HCT116 (cell line): ENCODE results near the gene DOCK2. TPM values are rescaled to one million over a fixed set of nuclear protein-coding genes. Genes with fewer than 3 reads are reported as not detected.

Experiments
- ATAC-seq: fragments of 200-7000 bp; cut with Tn5 transposase; 2 replicates; pipeline ENCODE4 v1.9.1; 2020; ENCODE audit warnings: mild to moderate bottlenecking, moderate library complexity
- BruUV-seq: library from RNA; stranded (reverse); fragments of 400-500 nt; replicated peaks from 2 replicates; lab custom pipeline; 2021; lab: Mats Ljungman, UMichigan
- CTCF ChIA-PET: fragments of 300-600 bp; sonication (Branson Sonifier 250); formaldehyde crosslinking; loops from one replicate; lab custom pipeline; 2021; ENCODE audit warnings: antibody characterized with exemption; lab: Charles Lee
- POLR2A ChIA-PET: fragments of 300-600, 350-600 bp; sonication (Branson Sonifier 250); formaldehyde crosslinking; loops from one replicate; lab custom pipeline; 2021; ENCODE audit warnings: antibody characterized with exemption; lab: Charles Lee
- RAD21 ChIA-PET, 2 experiments: fragments of 300-600 bp; sonication (Branson Sonifier 250); formaldehyde crosslinking; loops; one replicate each; lab custom pipeline; 2023; ENCODE audit warnings: low total read pairs in 2 of 2; ENCODE audit not compliant: uncharacterized antibody in 2 of 2, unreplicated experiment in 2 of 2, low non-redundant PET in 1 of 2; lab: Charles Lee
- DNase-seq: peaks from one replicate; pipeline ENCODE4 v3.0.0-alpha.2; 2010; ENCODE audit warnings: low read depth, low spot score
- H2AFZ ChIP-seq: fragments of 200-600 bp; shearing (Covaris generic), sonication (generic); 2 replicates; pipeline ENCODE4 v1.6.1; 2017; ENCODE audit warnings: low read depth, mixed run types, mixed read lengths, antibody characterized with exemption, low read length; ENCODE audit not compliant: poor library complexity, severe bottlenecking
- H3K27ac ChIP-seq: 2 replicates; pipeline ENCODE4 v1.5.1; 2012; ENCODE audit warnings: low read depth, low read length
- H3K27me3 ChIP-seq: fragments of 200-600 bp; sonication (generic); 2 replicates; pipeline ENCODE4 v1.6.1; 2016; ENCODE audit warnings: mixed run types, low read length, mixed read lengths; ENCODE audit not compliant: insufficient read depth
- H3K36me3 ChIP-seq, 2 experiments: fragments of 200-500 bp in 1 of 2; fragments of 200-600 bp in 1 of 2; sonication (Bioruptor generic) in 1 of 2; sonication (generic) in 1 of 2; 2 replicates each; pipeline versions ENCODE4 v1.5.1 to v1.6.1; 2014 to 2016; ENCODE audit warnings: low read length in 2 of 2, inconsistent platforms in 1 of 2, mixed read lengths in 1 of 2, mixed run types in 1 of 2; ENCODE audit not compliant: insufficient read depth in 2 of 2, control insufficient read depth in 1 of 2
- H3K4me1 ChIP-seq, 2 experiments: fragments of 200-600 bp in 1 of 2; sonication (generic) in 1 of 2; 2 replicates each; pipeline versions ENCODE4 v1.5.1 to v1.6.1; 2012 to 2017; ENCODE audit warnings: low read length in 2 of 2, inconsistent platforms in 1 of 2, mild to moderate bottlenecking in 1 of 2, mixed read lengths in 1 of 2, mixed run types in 1 of 2, moderate library complexity in 1 of 2; ENCODE audit not compliant: insufficient read depth in 2 of 2, control insufficient read depth in 1 of 2
- H3K4me2 ChIP-seq: fragments of 200-600 bp; sonication (generic); 2 replicates; pipeline ENCODE4 v1.6.1; 2017; ENCODE audit warnings: mixed run types, low read length, mixed read lengths
- H3K4me3 ChIP-seq, 2 experiments: fragments of 200-600 bp in 1 of 2; sonication (generic) in 1 of 2; replicated peaks in 1 of 2; 2 replicates each; pipeline ENCODE4 v1.5.1; 2011 to 2016; ENCODE audit warnings: low read length in 2 of 2, control low read depth in 1 of 2, low read depth in 1 of 2, mild to moderate bottlenecking in 1 of 2, mixed read lengths in 1 of 2, mixed run types in 1 of 2
- H3K79me2 ChIP-seq: fragments of 200-600 bp; sonication (generic); 2 replicates; pipeline ENCODE4 v1.6.1; 2017; ENCODE audit warnings: mild to moderate bottlenecking, mixed run types, low read length, moderate library complexity, mixed read lengths; ENCODE audit not compliant: insufficient read depth
- H3K9ac ChIP-seq: fragments of 200-600 bp; sonication (generic); 2 replicates; pipeline ENCODE4 v1.6.1; 2016; ENCODE audit warnings: low read length, mixed read lengths
- H3K9me2 ChIP-seq: fragments of 200-600 bp; sonication (generic), shearing (Covaris generic); 2 replicates; pipeline ENCODE4 v1.6.1; 2017; ENCODE audit warnings: mixed run types, mild to moderate bottlenecking, moderate library complexity; ENCODE audit not compliant: insufficient read depth
- H3K9me3 ChIP-seq, 2 experiments: fragments of 200-500 bp in 1 of 2; fragments of 200-600 bp in 1 of 2; sonication (Bioruptor generic) in 1 of 2; sonication (generic) in 1 of 2; 2 replicates each; pipeline ENCODE4 v1.6.1; 2014 to 2017; ENCODE audit warnings: low read length in 2 of 2, mixed read lengths in 2 of 2, inconsistent platforms in 1 of 2, low read depth in 1 of 2, mild to moderate bottlenecking in 1 of 2, mixed run types in 1 of 2, moderate library complexity in 1 of 2; ENCODE audit not compliant: control insufficient read depth in 1 of 2, insufficient read depth in 1 of 2
- H4K20me1 ChIP-seq: fragments of 200-600 bp; sonication (generic), shearing (Covaris generic); 2 replicates; pipeline ENCODE4 v1.6.1; 2017; ENCODE audit warnings: mixed run types, mild to moderate bottlenecking, moderate library complexity; ENCODE audit not compliant: insufficient read depth
- CBX3 ChIP-seq: IDR thresholded peaks from 2 replicates; pipeline ENCODE4 v1.6.1; 2012; ENCODE audit warnings: low read depth
- CEBPB ChIP-seq: IDR thresholded peaks from 2 replicates; pipeline ENCODE4 v1.6.1; 2012; ENCODE audit warnings: low read depth
- CTCF ChIP-seq, 3 experiments: fragments of 200-600 bp in 1 of 3; sonication (generic) in 1 of 3; IDR thresholded peaks in 2 of 3; conservative IDR thresholded peaks in 1 of 3; 2 replicates each; pipeline ENCODE4 v1.5.1; 2012 to 2017; ENCODE audit warnings: low read depth in 2 of 3, low read length in 2 of 3, antibody characterized with exemption in 1 of 3, borderline replicate concordance in 1 of 3, control low read depth in 1 of 3, mild to moderate bottlenecking in 1 of 3, mixed read lengths in 1 of 3, mixed run types in 1 of 3, moderate library complexity in 1 of 3; ENCODE audit not compliant: insufficient read depth in 1 of 3
- FOSL1 ChIP-seq: IDR thresholded peaks from 2 replicates; pipeline ENCODE4 v1.6.1; 2012; ENCODE audit warnings: low read depth
- JUND ChIP-seq: IDR thresholded peaks from 2 replicates; pipeline ENCODE4 v1.6.1; 2012
- POLR2A ChIP-seq: IDR thresholded peaks from 2 replicates; pipeline ENCODE4 v1.7.0; 2011; ENCODE audit warnings: borderline replicate concordance; ENCODE audit not compliant: insufficient read depth, insufficient read length; ENCODE audit errors: extremely low read depth
- POLR2AphosphoS5 ChIP-seq: IDR thresholded peaks from 2 replicates; pipeline ENCODE4 v1.6.1; 2011; ENCODE audit warnings: mild to moderate bottlenecking, low read depth, low read length, moderate library complexity
- SIN3A ChIP-seq: IDR thresholded peaks from 2 replicates; pipeline ENCODE4 v1.6.1; 2012; ENCODE audit warnings: low read depth
- SP1 ChIP-seq: IDR thresholded peaks from 2 replicates; pipeline ENCODE4 v1.6.1; 2012; ENCODE audit warnings: low read depth
- SRF ChIP-seq: IDR thresholded peaks from 2 replicates; pipeline ENCODE4 v1.6.1; 2012; ENCODE audit warnings: low read depth
- TCF7L2 ChIP-seq: IDR thresholded peaks from 2 replicates; pipeline ENCODE4 v1.7.0; 2011; ENCODE audit warnings: borderline replicate concordance, inconsistent platforms; ENCODE audit not compliant: insufficient read depth, insufficient read length; ENCODE audit errors: extremely low read depth
- YY1 ChIP-seq: IDR thresholded peaks from 2 replicates; pipeline ENCODE4 v1.6.1; 2011; ENCODE audit warnings: low read length, low read depth, moderate library complexity, mild to moderate bottlenecking; ENCODE audit not compliant: insufficient replicate concordance; ENCODE audit errors: extremely low read depth
- ZFX ChIP-seq: fragments of 450-650 bp; IDR thresholded peaks from 2 replicates; pipeline ENCODE4 v1.6.1; 2017
- intact Hi-C: fragments of 100-400 bp; cut with micrococcal nuclease; formaldehyde crosslinking; loops from 2 replicates; pipeline ENCODE4 v1.10.0; 2022
- total RNA-seq: library from RNA; stranded (reverse); gene quantifications from one replicate; pipeline ENCODE4 v1.2.1, GENCODE V29; 2021; ENCODE audit not compliant: unreplicated experiment
- TF ChIP-seq, protein P1 (sequence below): IDR thresholded peaks from 2 replicates; pipeline ENCODE4 v1.6.1; 2012

Gene DOCK2
- total RNA-seq, 1 experiment from 2014 or later = 0.89 TPM

DNA sequence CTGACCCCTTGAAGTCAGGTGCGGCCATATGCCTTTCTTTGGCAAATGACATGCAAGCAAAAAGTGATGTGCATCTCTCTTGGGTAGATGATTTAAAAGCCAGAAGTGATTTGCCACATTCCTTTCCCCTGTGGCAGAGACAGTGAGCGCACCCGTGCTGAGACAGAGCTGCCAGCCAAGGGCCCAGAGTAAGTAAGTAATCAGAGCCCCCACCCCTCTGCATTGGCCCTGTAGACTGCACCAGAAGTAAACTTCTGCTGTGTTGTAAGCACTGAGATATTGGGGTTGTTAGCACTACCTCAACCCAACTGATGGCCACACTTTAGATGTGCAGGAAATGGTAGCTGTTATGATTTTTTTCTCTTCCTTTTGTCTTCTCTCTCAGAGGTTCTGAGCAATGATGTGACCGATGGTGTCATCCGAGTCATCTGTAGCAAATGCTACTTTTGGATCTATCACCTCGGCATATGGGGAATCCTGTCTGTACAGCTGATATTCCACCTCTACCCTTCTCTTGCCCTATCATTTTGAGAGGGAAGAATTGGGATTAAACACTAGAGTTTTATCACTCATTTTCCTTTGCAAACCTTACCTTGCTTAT lies 58.0 kb downstream of the DOCK2 start:
- Histone ChIP-seq H2AFZ (no peak overlapping the region), H3K79me2 (no peaks in the 10 kb centered on the region), H3K9ac (no peak overlapping the region), H3K4me2 (peak overlapping the region; percentile 50; the same call in 1 of the 2 replicates), H4K20me1 (no peaks in the 10 kb centered on the region), H3K4me3 (no peak overlapping the region), H3K36me3 (no peaks in the 10 kb centered on the region), H3K9me3 (no peaks in the 10 kb centered on the region), H3K9me2 (no peaks in the 10 kb centered on the region), H3K27ac (no peak overlapping the region), H3K4me1 (peaks cover 0 to 21% of the 10 kb centered on the region in 2 experiments; a peak in 3 of 4 replicates), H3K27me3 (peaks cover 35% of the 10 kb centered on the region)
- no TSS peak for BruUV-seq
- POLR2A ChIA-PET = no interaction called here
- DNase-seq = no peak
- TF ChIP-seq POLR2AphosphoS5 (no peak), SP1 (no peak), JUND (no peak), FOSL1 (no peak), TCF7L2 (no peak), CBX3 (no peak), CTCF (IDR thresholded peaks at IDR 0.05 in 2 of 3, conservative IDR thresholded peaks at IDR 0.05 in 1 of 3; ENCODE audit: borderline replicate concordance in 1 of 3, insufficient read depth in 1 of 3, low read depth in 2 of 3, low read length in 2 of 3) (no peak), POLR2A (no peak), YY1 (no peak), SRF (no peak), ZFX (no peak), SIN3A (no peak), CEBPB (no peak)
- TF ChIP-seq, protein P1, sequence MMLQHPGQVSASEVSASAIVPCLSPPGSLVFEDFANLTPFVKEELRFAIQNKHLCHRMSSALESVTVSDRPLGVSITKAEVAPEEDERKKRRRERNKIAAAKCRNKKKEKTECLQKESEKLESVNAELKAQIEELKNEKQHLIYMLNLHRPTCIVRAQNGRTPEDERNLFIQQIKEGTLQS = no peak
- CTCF ChIA-PET = no interaction called here
- RAD21 ChIA-PET = no interaction called here
- ATAC-seq = no peak
- intact Hi-C loops = no loop called here
